Posterior vena cava (tissue), 2 donors: ENCODE measurements around the gene RABGAP1L. TPM values are rescaled to one million over a fixed set of nuclear protein-coding genes. Genes with fewer than 3 reads are reported as not detected.
"Not testable (repeated sequence)": the region's sequence is repeated elsewhere in the genome, so short reads cannot be mapped to it uniquely, and the experiment has no call there.

ENCODE experiments used
- DNase-seq: peaks from one replicate; pipeline ENCODE4 v3.0.0-alpha.2; 2020; ENCODE audit warnings: low spot score
- intact Hi-C, 2 donors: fragments of 100-400 bp; cut with DNase I; formaldehyde crosslinking; loops; one replicate each; pipeline versions ENCODE4 v1.14.1 to v1.14.2; 2022 to 2023
- total RNA-seq, 2 donors: library from RNA; stranded (reverse); fragmentation: NEBNext Ultra II Directional; extraction: Animal tissue kit (Norgen Biotek cat#: 25700); gene quantifications; one replicate each; pipeline ENCODE4 v1.2.1, GENCODE V29; 2021
- donor health status: DM: yes; HTN: yes; CAD: no.
- donor health status: DM: yes; HTN: yes; CAD: no.

Gene RABGAP1L
- total RNA-seq, 2 donors from 2014 or later, result 32.9 to 41.4 TPM

GRCh38 chr1:174583316-174583715 is 424.0 kb downstream of the RABGAP1L start:
- intact Hi-C loops, result no loop called here
- no peak for DNase-seq

GRCh38 chr1:174584071-174584470 is 424.8 kb downstream of the RABGAP1L start:
- DNase-seq, result no peak
- intact Hi-C loops, result no loop called here

GRCh38 chr1:174588618-174589017 is 429.3 kb downstream of the RABGAP1L start:
- DNase-seq, intact Hi-C loops: not testable (repeated sequence)

GRCh38 chr1:174605198-174605597 is 445.9 kb downstream of the RABGAP1L start:
- intact Hi-C loops, result no loop called here
- DNase-seq, result no peak

GRCh38 chr1:174606471-174606870 is 447.2 kb downstream of the RABGAP1L start:
- no peak for DNase-seq

GRCh38 chr1:174617905-174618304 is 458.6 kb downstream of the RABGAP1L start:
- DNase-seq, result peak; percentile 54
- intact Hi-C loops, result not testable (repeated sequence)

More at GRCh38 chr1:174606471-174606870, 447.2 kb downstream of the RABGAP1L start:
- intact Hi-C loops, result no loop called here

- intact Hi-C loops, result no loop called here
- no peak for DNase-seq
These were observed 464.2 kb downstream of the RABGAP1L start for GRCh38 chr1:174623324-174624035.

GRCh38 chr1:174626031-174627025 is 467.0 kb downstream of the RABGAP1L start:
- intact Hi-C loops, result no loop called here
- no peak for DNase-seq

- DNase-seq, result no peak
- intact Hi-C loops, result no loop called here
These were observed 478.2 kb downstream of the RABGAP1L start for GRCh38 chr1:174637487-174637886.

GRCh38 chr1:174639461-174639860 is 480.1 kb downstream of the RABGAP1L start:
- DNase-seq, result no peak
- intact Hi-C loops, result no loop called here

- no peak for DNase-seq
- intact Hi-C loops, result no loop called here
These were observed 481.5 kb downstream of the RABGAP1L start for GRCh38 chr1:174640783-174641182.

GRCh38 chr1:174642393-174642792 is 483.1 kb downstream of the RABGAP1L start:
- DNase-seq, result no peak
- intact Hi-C loops, result no loop called here

GRCh38 chr1:174643206-174643605 is 483.9 kb downstream of the RABGAP1L start:
- no peak for DNase-seq
- intact Hi-C loops, result no loop called here

- DNase-seq, intact Hi-C loops: not testable (repeated sequence)
These were observed 490.3 kb downstream of the RABGAP1L start for GRCh38 chr1:174649572-174649971.

GRCh38 chr1:174652569-174653280 is 493.4 kb downstream of the RABGAP1L start:
- intact Hi-C loops, result no loop called here

GRCh38 chr1:174654560-174654959 is 495.2 kb downstream of the RABGAP1L start:
- intact Hi-C loops, result no loop called here
- no peak for DNase-seq

More at GRCh38 chr1:174652569-174653280, 493.4 kb downstream of the RABGAP1L start:
- DNase-seq, result peak; percentile 22

- intact Hi-C loops, result no loop called here
- no peak for DNase-seq
These were observed 497.2 kb downstream of the RABGAP1L start for GRCh38 chr1:174656409-174657059.

GRCh38 chr1:174657411-174657810 is 498.1 kb downstream of the RABGAP1L start:
- no peak for DNase-seq
- intact Hi-C loops, result no loop called here

GRCh38 chr1:174657893-174658292 is 498.6 kb downstream of the RABGAP1L start:
- intact Hi-C loops, result no loop called here
- no peak for DNase-seq
